K562 (cell line): ENCODE results near the gene LCTL. TPM values are rescaled to one million over a fixed set of nuclear protein-coding genes. Genes with fewer than 3 reads are reported as not detected.
A peak's percentile ranks its signal among the peaks of the same experiment; 100 is the strongest.

ENCODE experiments used
- ATAC-seq: fragments of 200-7000 bp; cut with Tn5 transposase; 3 replicates; pipeline ENCODE4 v1.9.1; 2020; ENCODE audit warnings: moderate library complexity
- BruUV-seq: library from RNA; stranded (reverse); fragments of 400-500 nt; replicated peaks from 2 replicates; lab custom pipeline; 2021; lab: Mats Ljungman, UMichigan
- CTCF ChIA-PET: fragments of 300-600 bp; formaldehyde crosslinking; extraction: SDS; loops from one replicate; lab custom pipeline; 2021; ENCODE audit warnings: low intra/inter-chr PET ratio; lab: Yijun Ruan, JAX
- POLR2A ChIA-PET: fragments of 300-600, 350-650 bp; sonication (Branson Sonifier 250); formaldehyde crosslinking; extraction: SDS; loops from one replicate; lab custom pipeline; 2021; ENCODE audit warnings: antibody characterized with exemption, inconsistent platforms; lab: Yijun Ruan, JAX
- DNase-seq, 4 experiments: peaks; one replicate each; pipeline versions ENCODE4 v3.0.0 to v3.0.0-alpha.2; 2011 to 2018; ENCODE audit warnings: low spot score in 3 of 4, mixed read lengths in 3 of 4; ENCODE audit errors: extremely low read depth in 1 of 4
- FAIRE-seq: peaks from 2 replicates; lab custom pipeline; 2011; peaks lifted over from hg19 to GRCh38; lab: Jason Lieb, UNC
- H2AFZ ChIP-seq: 2 replicates; pipeline ENCODE4 v1.6.0; 2011; ENCODE audit warnings: low read depth, low read length, control low read depth, inconsistent platforms
- H3K27ac ChIP-seq: fragments of 200-600 bp; 3 replicates; pipeline ENCODE4 v1.8.0; 2011; ENCODE audit warnings: low read depth, mild to moderate bottlenecking, control low read depth, inconsistent platforms, low read length, moderate library complexity, mixed read lengths; ENCODE audit errors: extremely low read depth
- H3K27me3 ChIP-seq, 2 experiments: fragments of 300-600 bp in 1 of 2; 2 replicates in 1 of 2; 3 replicates in 1 of 2; pipeline versions ENCODE4 v1.6.0 to v1.8.0; 2011; ENCODE audit warnings: inconsistent platforms in 2 of 2, low read length in 2 of 2, mild to moderate bottlenecking in 1 of 2, mixed read lengths in 1 of 2, moderate library complexity in 1 of 2; ENCODE audit not compliant: control insufficient read depth in 2 of 2, insufficient read depth in 2 of 2
- H3K36me3 ChIP-seq: fragments of 300-600 bp; 3 replicates; pipeline ENCODE4 v1.8.0; 2011; ENCODE audit warnings: mild to moderate bottlenecking, low read length, inconsistent platforms; ENCODE audit not compliant: control insufficient read depth, insufficient read depth
- H3K4me1 ChIP-seq, 2 experiments: fragments of 200-600 bp in 1 of 2; replicated peaks in 1 of 2; 2 replicates in 1 of 2; 3 replicates in 1 of 2; pipeline versions ENCODE4 v1.5.1 to v1.8.0; 2011; ENCODE audit warnings: inconsistent platforms in 2 of 2, low read length in 2 of 2, mild to moderate bottlenecking in 1 of 2, mixed read lengths in 1 of 2, moderate library complexity in 1 of 2; ENCODE audit not compliant: control insufficient read depth in 2 of 2, insufficient read depth in 2 of 2
- H3K4me2 ChIP-seq: 2 replicates; pipeline ENCODE4 v1.6.1; 2011; ENCODE audit warnings: low read length, control low read depth, inconsistent platforms, mixed read lengths; ENCODE audit not compliant: insufficient read depth
- H3K4me3 ChIP-seq: fragments of 200-600 bp; sonication (generic), shearing (Covaris generic); 2 replicates; pipeline ENCODE4 v1.5.1; 2016; ENCODE audit warnings: control low read depth, inconsistent platforms
- H3K79me2 ChIP-seq: fragments of 200-600 bp; 3 replicates; pipeline ENCODE4 v1.8.0; 2011; ENCODE audit warnings: low read length, inconsistent platforms; ENCODE audit not compliant: control insufficient read depth, insufficient read depth
- H3K9ac ChIP-seq, 2 experiments: 2 replicates each; pipeline versions ENCODE4 v1.6.0 to v1.6.1; 2011; ENCODE audit warnings: low read depth in 2 of 2, low read length in 2 of 2, control low read depth in 1 of 2, inconsistent platforms in 1 of 2, mild to moderate bottlenecking in 1 of 2, mixed read lengths in 1 of 2; ENCODE audit not compliant: insufficient read depth in 1 of 2
- H3K9me1 ChIP-seq: one replicate; pipeline ENCODE4 v1.6.0; 2011; ENCODE audit warnings: inconsistent platforms, mild to moderate bottlenecking, low read length, moderate library complexity; ENCODE audit not compliant: control insufficient read depth, insufficient read depth
- H3K9me3 ChIP-seq: replicated peaks from 2 replicates; pipeline ENCODE4 v1.5.1; 2011; ENCODE audit warnings: low read depth, low read length, inconsistent platforms; ENCODE audit not compliant: control insufficient read depth, insufficient read depth
- H4K20me1 ChIP-seq: replicated peaks from 2 replicates; pipeline ENCODE4 v1.6.1; 2011; ENCODE audit warnings: low read length, inconsistent platforms, mixed read lengths; ENCODE audit not compliant: control insufficient read depth, insufficient read depth
- FOXP1 ChIP-seq: sonication (generic); formaldehyde crosslinking; IDR thresholded peaks from 2 replicates; pipeline ENCODE4 v1.8.0; 2022; ENCODE audit warnings: mild to moderate bottlenecking, missing genetic modification reagents
- JUND ChIP-seq, 2 experiments: IDR thresholded peaks; 2 replicates in 1 of 2; 3 replicates in 1 of 2; pipeline ENCODE4 v1.6.1; 2011; ENCODE audit warnings: borderline replicate concordance in 2 of 2, low read depth in 2 of 2, low read length in 2 of 2, improper control_type of control experiment in 1 of 2, missing biosample characterization in 1 of 2, missing genetic modification characterization in 1 of 2, missing genetic modification reagents in 1 of 2
- MECOM ChIP-seq: fragments of 250-450 bp; sonication (Bioruptor Pico); IDR thresholded peaks from 2 replicates; pipeline ENCODE4 v1.8.0; 2022; ENCODE audit warnings: inconsistent platforms
- NCOA6 ChIP-seq: fragments of 450-650 bp; IDR thresholded peaks from 2 replicates; pipeline ENCODE4 v1.6.1; 2017; ENCODE audit warnings: mild to moderate bottlenecking
- RAD21 ChIP-seq, 2 experiments: fragments of 250-450 bp in 1 of 2; fragments of 450-650 bp in 1 of 2; sonication (Bioruptor Pico) in 1 of 2; formaldehyde crosslinking in 1 of 2; IDR thresholded peaks in 1 of 2; conservative IDR thresholded peaks in 1 of 2; 2 replicates each; pipeline versions ENCODE4 v1.4.0 to v1.8.0; 2020 to 2022; ENCODE audit warnings: mild to moderate bottlenecking in 2 of 2, moderate library complexity in 1 of 2
- SRSF9 ChIP-seq: fragments of 200-400 bp; formaldehyde crosslinking; IDR thresholded peaks from 2 replicates; pipeline ENCODE4 v1.6.1; 2017; ENCODE audit warnings: low read depth, low read length, borderline replicate concordance
- WGBS: fragments of 100-300 bp; shearing (Covaris generic); methylation state at CpG from one replicate; pipeline ENCODE4 v1.1.6; 2016; ENCODE audit warnings: low coverage, mixed read lengths; ENCODE audit not compliant: insufficient coverage; ENCODE audit errors: missing lambda C conversion rate; 5-methylcytosine and 5-hydroxymethylcytosine counted together
- in situ Hi-C: fragments of 300-500 bp; cut with MboI; formaldehyde crosslinking; loops from 4 replicates; pipeline ENCODE4 v1.15.0; 2018; ENCODE audit warnings: inconsistent platforms, mixed read lengths
- intact Hi-C: fragments of 100-400 bp; cut with micrococcal nuclease; formaldehyde crosslinking; loops from 2 replicates; pipeline ENCODE4 v1.14.2; 2022
- polyA plus RNA-seq, 8 experiments: library from polyadenylated mRNA; depleted of rRNA in 4 of 8; stranded (reverse) in 5 of 8; unstranded in 3 of 8; fragments of >200 nt; fragmentation: Nextera tagmentation in 2 of 8; fragmentation: Illumina TruSeq in 1 of 8; extraction: Ambion mirVana in 2 of 8; extraction: Trizol in 1 of 8; gene quantifications; 2 replicates each; pipeline versions ENCODE4 v1.2.1 to v1.2.3, GENCODE V29; 2011 to 2014; ENCODE audit warnings: inconsistent platforms in 1 of 8, missing spikeins in 1 of 8
- total RNA-seq, 7 experiments: library from RNA; depleted of rRNA in 6 of 7; stranded (reverse); fragments of >200 nt in 6 of 7; fragmentation: Illumina TruSeq in 2 of 7; extraction: Trizol in 2 of 7; gene quantifications; 2 replicates each; pipeline versions ENCODE4 v1.2.1 to v1.2.3, GENCODE V29; 2011 to 2021; ENCODE audit warnings: low replicate concordance in 1 of 7
- TF ChIP-seq, protein P1 (sequence below): fragments of 450-650 bp; IDR thresholded peaks from 2 replicates; pipeline ENCODE4 v1.6.1; 2017; ENCODE audit warnings: mild to moderate bottlenecking, moderate library complexity
- TF ChIP-seq, protein P2 (sequence below): fragments of 200-800 bp; sonication (Bioruptor generic); IDR thresholded peaks from 2 replicates; pipeline ENCODE4 v1.6.1; 2017; ENCODE audit warnings: missing genetic modification characterization, missing compliant biosample characterization
- TF ChIP-seq, protein P3 (sequence below): fragments of 150-350 bp; conservative IDR thresholded peaks from 2 replicates; pipeline ENCODE4 v1.6.1; 2014; ENCODE audit warnings: low read length
- TF ChIP-seq, protein P4 (sequence below), 2 experiments: fragments of 450-650 bp; IDR thresholded peaks; 2 replicates each; pipeline ENCODE4 v1.6.1; 2016

LCTL gene
- total and polyA plus RNA-seq, 9 of the 15 experiments (the other 6 are each of a cell fraction or from before 2014, with no cell fraction given) = 0.08 to 0.31 (median 0.17) TPM; not detected in 6

DNA sequence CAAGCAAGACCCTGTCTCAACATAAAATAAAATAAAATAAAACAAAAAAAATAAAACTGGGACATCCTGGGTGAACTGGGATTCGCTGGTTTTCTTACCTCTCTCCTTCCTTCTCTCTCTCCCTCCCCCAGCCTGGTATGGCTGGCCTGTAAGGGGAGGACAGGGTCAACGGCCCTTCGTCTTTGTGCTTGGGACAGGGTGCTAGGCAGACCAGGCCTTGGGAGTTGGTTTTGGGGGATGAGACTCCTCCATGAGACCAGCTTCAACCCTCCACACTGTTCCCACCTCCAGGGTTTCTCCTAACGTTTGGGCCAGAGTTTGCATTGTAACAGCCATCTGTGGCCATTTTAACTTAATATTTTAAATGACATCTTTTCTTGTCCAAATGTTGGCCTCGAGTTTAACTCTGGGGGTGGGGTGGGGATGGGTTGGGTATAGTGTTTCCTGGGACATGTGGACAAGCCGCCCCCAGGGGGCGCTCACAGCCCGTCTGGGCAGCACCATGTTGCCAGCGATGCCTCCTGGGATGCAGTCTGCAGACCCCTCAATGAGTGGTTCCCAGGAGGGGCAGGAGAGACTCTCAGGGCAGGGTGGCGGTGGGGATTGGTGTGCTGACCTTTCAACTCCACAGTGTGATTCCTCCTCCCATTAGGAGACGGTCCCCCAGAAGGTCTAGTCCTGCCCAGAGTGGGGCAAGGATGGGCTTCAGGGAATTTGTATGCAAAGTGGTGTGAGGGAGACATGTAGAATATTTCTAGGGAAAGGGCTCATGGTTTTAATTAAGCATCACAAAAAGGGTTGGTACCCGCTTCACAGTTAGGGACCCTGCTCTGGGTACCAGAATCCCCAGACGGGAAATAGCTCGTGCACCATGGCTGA lies 37.7 kb upstream of the LCTL start:
- intact Hi-C loops = loop anchor here (1.0 to 2.0 kb wide), 2 partner anchors 171 to 247 kb away; no protein-coding TSS in a partner anchor
- TF ChIP-seq, protein P1, sequence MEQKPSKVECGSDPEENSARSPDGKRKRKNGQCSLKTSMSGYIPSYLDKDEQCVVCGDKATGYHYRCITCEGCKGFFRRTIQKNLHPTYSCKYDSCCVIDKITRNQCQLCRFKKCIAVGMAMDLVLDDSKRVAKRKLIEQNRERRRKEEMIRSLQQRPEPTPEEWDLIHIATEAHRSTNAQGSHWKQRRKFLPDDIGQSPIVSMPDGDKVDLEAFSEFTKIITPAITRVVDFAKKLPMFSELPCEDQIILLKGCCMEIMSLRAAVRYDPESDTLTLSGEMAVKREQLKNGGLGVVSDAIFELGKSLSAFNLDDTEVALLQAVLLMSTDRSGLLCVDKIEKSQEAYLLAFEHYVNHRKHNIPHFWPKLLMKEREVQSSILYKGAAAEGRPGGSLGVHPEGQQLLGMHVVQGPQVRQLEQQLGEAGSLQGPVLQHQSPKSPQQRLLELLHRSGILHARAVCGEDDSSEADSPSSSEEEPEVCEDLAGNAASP = no peak
- TF ChIP-seq SRSF9 = no peak
- no peak for TF ChIP-seq NCOA6
- TF ChIP-seq FOXP1 (CRISPR knock-in tag) = peak; percentile 23; the same call in 1 of the 2 replicates
- TF ChIP-seq, protein P2, sequence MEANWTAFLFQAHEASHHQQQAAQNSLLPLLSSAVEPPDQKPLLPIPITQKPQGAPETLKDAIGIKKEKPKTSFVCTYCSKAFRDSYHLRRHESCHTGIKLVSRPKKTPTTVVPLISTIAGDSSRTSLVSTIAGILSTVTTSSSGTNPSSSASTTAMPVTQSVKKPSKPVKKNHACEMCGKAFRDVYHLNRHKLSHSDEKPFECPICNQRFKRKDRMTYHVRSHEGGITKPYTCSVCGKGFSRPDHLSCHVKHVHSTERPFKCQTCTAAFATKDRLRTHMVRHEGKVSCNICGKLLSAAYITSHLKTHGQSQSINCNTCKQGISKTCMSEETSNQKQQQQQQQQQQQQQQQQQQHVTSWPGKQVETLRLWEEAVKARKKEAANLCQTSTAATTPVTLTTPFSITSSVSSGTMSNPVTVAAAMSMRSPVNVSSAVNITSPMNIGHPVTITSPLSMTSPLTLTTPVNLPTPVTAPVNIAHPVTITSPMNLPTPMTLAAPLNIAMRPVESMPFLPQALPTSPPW (CRISPR knock-in tag) = no peak
- TF ChIP-seq, protein P3, sequence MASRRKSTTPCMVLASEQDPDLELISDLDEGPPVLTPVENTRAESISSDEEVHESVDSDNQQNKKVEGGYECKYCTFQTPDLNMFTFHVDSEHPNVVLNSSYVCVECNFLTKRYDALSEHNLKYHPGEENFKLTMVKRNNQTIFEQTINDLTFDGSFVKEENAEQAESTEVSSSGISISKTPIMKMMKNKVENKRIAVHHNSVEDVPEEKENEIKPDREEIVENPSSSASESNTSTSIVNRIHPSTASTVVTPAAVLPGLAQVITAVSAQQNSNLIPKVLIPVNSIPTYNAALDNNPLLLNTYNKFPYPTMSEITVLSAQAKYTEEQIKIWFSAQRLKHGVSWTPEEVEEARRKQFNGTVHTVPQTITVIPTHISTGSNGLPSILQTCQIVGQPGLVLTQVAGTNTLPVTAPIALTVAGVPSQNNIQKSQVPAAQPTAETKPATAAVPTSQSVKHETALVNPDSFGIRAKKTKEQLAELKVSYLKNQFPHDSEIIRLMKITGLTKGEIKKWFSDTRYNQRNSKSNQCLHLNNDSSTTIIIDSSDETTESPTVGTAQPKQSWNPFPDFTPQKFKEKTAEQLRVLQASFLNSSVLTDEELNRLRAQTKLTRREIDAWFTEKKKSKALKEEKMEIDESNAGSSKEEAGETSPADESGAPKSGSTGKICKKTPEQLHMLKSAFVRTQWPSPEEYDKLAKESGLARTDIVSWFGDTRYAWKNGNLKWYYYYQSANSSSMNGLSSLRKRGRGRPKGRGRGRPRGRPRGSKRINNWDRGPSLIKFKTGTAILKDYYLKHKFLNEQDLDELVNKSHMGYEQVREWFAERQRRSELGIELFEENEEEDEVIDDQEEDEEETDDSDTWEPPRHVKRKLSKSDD = no peak
- no peak for TF ChIP-seq MECOM (CRISPR knock-in tag)
- TF ChIP-seq, protein P4, sequence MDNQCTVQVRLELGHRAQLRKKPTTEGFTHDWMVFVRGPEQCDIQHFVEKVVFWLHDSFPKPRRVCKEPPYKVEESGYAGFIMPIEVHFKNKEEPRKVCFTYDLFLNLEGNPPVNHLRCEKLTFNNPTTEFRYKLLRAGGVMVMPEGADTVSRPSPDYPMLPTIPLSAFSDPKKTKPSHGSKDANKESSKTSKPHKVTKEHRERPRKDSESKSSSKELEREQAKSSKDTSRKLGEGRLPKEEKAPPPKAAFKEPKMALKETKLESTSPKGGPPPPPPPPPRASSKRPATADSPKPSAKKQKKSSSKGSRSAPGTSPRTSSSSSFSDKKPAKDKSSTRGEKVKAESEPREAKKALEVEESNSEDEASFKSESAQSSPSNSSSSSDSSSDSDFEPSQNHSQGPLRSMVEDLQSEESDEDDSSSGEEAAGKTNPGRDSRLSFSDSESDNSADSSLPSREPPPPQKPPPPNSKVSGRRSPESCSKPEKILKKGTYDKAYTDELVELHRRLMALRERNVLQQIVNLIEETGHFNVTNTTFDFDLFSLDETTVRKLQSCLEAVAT (IDR thresholded peaks at IDR 0.05) = no peak
- TF ChIP-seq RAD21 (CRISPR knock-in tag; conservative IDR thresholded peaks at IDR 0.05 in 1 of 2, IDR thresholded peaks at IDR 0.05 in 1 of 2) = peak; percentile 53 to 73
- TF ChIP-seq JUND (IDR thresholded peaks at IDR 0.05; ENCODE audit: borderline replicate concordance, low read depth, low read length) = 0 out of 2 replicates have a peak, but pooled peaks have one; percentile 9
- TF ChIP-seq JUND (tag; IDR thresholded peaks at IDR 0.05; ENCODE audit: borderline replicate concordance, low read depth, low read length) = no peak

More for the DNA sequence above, 37.7 kb upstream of the LCTL start:
- in situ Hi-C loops = no loop called here
- peak; percentile 75 to 78 (median 76) for DNase-seq
- Histone ChIP-seq H3K36me3 (peaks cover 80% of the 10 kb centered on the region), H3K4me3 (no peak overlapping the region), H2AFZ (no peak overlapping the region), H3K4me2 (no peak overlapping the region), H3K4me1 (peaks cover 0 to 4% of the 10 kb centered on the region in 2 experiments; a peak in 3 of 5 replicates), H3K9me1 (peaks cover 4% of the 10 kb centered on the region), H3K9me3 (no peaks in the 10 kb centered on the region), H3K27ac (no peak overlapping the region), H3K27me3 (no peaks in the 10 kb centered on the region), H3K79me2 (peaks cover 95% of the 10 kb centered on the region), H3K9ac (no peak overlapping the region), H4K20me1 (peaks cover 68% of the 10 kb centered on the region)
- no peak for FAIRE-seq
- POLR2A ChIA-PET = interaction anchor here (0.5 to 1.0 kb wide), 3 partner anchors 22 to 101 kb away, joined by 3 to 4 read pairs (median 3); no protein-coding TSS in a partner anchor
- BruUV-seq = no TSS peak
- ATAC-seq = peak; percentile 94
- CTCF ChIA-PET = interaction anchor here (1.4 to 3.2 kb wide), 2 partner anchors 170 to 248 kb away, joined by 4 to 20 read pairs; no protein-coding TSS in a partner anchor
- WGBS = 79% methylated on average over 10 of the region's 14 CpGs
